GM18517 (cell line): ENCODE data around the gene TESK1.
A peak's percentile ranks its signal among the peaks of the same experiment; 100 is the strongest.

Experiments used
- ATAC-seq: cut with Tn5 transposase; IDR thresholded peaks from one replicate; pipeline ENCODE4 v1.9.1; 2021; ENCODE audit warnings: mild to moderate bottlenecking, moderate library complexity; ENCODE audit not compliant: unreplicated experiment

The TESK1 gene

DNA sequence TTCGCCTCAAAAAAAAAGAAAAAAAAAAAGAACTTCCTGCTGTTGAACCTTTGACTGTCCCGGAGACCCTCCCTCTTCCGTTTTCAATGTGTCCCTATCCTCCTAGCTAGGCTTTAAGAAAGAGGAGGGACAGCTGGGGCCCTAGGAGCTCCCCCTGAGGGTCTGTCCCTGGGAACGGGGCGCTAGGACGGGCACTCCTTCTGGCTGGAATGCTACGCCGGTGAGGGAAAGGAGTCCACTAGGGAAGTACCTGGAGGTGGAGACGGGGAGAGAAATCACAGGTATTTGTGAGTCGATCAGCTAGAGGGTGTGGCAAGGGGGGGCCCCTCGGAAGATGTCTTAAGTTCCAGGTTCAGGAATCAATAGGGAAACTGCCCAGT is 41.1 kb downstream of the TESK1 start:
- no peak for ATAC-seq

DNA sequence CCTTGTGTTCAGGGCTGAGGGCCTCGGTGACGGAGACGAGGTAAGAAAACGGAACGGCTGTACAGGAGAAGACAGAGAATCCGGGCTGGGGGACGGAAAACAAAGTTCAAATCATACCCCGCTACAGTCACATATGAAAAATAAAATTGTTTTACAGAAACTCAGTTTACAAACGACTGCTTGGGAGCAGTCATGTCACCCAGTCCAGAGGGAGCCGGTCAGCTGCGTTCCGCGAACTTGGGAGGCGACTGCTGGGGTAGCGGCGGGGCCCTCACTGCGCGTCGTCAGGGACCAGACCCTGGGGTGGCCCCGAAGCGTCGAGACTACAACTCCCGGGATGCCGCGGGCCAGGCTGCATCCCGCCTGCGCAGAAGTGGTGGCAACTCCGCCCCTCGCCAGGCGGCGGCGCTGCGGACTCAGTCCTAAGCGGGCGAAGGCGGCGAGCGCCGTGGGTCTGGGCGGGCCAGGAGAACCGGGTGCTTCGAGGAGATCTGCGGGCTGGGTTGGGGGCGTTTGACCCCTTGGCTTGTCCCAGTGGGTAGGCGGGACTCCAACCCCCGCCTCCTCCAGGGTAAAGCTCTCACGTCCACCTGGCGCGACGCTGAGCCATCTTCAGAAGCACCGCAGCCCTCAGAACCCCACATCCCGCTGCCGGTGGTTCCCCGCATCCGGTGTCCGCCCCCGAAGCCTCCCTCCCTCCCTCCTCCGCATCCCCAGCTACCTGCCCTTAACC is 41.6 kb downstream of the TESK1 start:
- ATAC-seq: peak; percentile 85

DNA sequence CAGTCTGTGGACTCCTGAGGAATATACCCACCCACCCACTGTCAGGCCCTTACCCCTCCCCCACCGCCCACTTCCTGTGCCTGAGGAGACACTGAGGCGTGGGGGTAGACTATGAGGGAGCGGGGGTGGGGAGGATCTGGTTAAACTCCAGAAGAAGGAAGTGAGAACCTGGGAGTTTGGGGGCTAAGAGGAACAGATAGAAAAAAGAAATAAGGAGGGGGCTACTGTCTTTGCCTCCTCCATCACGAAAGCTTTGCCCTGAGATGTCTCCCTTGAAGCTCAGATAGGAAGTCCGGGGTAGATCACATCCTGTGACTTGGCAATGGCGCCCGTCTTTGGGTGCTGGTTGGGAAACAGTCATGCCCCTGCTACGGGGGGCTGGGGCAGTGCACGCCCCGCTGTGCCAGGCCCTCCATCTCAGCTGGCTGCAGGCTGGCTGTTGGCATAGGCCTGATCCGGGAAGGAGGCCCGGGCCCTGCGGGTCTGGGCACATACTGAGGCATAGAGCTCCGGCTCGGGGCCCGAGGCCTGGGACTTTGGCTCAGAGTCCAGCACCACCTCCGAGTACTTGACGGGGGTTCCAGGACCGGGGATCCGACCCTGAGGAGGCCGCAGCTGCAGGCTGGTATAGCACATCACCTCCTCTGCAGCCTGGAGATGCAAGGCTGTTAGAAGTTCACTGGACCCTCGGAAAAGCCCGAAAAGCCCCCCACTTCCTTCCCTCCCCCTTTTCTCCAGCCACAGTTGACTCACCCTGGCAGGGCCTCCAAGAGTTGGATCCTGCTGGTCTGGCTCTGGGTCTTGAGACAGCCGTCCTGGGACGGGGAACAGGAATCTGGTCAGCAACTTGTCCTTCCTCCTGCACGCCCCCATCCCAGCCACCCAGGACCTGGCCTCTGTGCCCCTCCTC is 44.6 kb downstream of the TESK1 start:
- no peak for ATAC-seq

DNA sequence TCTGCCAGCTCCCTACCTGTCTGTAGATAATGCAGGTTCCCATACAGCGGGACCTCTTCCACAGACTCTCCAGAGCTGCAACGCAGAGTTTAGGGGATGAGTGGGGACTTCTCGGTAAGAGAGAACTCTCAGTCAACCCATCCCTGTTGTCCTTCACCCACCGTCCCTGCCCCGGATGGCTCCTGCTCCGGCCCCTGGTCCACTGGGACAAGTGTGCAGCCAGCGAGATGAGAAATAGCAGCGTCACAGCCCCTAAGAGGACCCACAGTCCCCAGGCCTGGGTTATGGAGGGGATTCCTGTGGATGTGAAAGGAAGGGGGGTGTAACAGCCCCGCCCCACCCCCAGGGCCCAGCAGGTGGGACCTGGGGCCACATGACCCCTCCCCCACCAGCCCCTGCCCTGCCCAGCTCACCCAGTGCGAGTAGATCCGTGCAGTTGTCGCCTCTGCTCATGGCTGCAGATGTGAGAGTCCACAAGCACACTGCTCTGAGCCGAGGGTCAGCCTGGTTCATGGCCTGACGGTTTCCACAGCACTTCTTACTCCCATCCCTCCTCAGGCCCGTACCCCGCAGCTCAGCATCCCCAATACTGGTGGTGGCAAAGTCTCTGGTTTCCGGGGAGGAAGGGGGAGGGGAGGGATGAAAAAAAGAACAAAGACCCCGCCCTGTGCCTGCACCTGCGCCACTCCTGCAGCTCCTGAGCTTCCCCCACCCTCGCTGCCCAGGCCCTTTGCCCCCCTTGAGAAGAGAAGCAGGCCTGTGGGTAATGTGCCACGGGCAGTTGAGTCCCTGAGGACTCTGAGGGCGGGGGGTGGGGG is 45.5 kb downstream of the TESK1 start, which contains the start of gene SIT1:
Gene SIT1 (minus strand): TSS at position 591 of the 818 bp plus-strand sequence. CDS start 78 bp downstream, at position 513.
- no peak for ATAC-seq

DNA sequence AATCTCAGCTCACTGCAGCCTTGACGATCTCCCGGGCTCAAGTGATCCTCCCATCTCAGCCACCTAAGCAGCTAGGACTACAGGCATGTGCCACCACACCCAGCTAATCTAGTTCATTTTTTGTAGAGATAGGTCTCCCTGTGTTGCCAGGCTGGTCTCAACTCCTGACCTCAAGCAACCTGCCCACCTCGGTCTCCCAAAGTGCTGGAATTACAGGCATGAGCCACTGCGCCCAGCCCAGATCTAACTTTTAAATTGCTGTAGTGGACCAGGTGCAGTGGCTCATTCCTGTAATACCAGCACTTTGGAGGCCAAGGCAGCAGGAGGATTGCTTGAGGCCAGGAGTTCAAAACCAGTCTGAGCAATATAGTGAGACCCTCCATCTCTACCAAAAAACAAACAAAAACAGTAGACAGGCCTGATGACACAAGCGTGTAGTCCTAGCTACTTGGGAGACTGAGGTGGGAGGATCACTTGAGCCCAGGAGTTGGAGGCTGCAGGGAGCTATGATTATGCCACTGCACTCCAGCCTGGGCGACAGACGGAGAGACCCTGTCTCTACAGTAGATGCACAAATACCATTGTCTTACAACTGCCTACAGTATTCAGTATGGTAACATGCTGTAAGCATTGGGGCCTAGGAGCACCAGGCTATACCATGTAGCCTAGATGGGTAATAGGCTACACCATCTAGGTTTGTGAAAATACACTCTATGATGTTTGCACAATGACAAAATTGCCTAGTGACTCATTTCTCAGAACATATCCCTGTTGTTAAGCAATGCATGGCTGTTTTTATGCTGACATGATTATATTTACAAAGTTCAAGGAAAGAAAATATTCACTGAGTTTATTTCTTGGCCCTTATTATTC is 47.1 kb downstream of the TESK1 start:
- no peak for ATAC-seq

DNA sequence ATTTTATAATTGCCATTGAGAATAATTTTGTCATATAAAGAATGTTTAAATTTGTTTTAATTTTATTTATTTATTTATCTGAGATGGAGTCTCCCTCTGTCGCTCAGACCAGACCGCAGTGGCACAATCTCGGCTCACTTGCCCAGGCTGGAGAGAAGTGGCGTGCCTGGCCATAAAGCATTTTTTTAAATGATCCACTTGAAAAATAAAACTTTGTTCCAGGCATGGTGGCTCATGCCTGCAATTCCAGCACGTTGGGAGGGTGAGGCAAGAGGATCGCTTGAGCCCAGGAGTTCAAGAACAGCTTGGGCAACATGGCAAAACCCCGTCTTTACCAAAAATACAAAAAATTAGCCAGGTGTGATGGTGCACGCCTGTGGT is 47.8 kb downstream of the TESK1 start:
- ATAC-seq: no peak

DNA sequence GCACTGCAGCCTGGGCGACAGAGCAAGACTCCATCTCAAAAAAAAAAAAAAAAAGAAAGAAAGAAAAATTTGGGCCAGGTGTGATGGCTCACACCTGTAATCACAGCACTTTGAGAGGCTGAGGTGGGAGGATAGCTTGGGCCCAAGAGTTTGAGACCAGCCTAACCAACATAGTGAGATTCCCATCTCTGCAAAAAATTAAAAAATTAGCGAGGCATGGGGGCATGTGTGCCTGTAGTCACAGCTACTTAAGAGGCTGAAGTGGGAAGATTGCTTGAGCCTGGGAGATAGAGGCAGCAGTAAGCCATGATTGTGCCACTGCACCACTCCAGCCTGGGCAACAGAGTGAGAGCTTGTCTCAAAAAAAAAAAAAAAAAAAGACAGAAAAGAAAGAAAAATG is 48.5 kb downstream of the TESK1 start:
- ATAC-seq: no peak

DNA sequence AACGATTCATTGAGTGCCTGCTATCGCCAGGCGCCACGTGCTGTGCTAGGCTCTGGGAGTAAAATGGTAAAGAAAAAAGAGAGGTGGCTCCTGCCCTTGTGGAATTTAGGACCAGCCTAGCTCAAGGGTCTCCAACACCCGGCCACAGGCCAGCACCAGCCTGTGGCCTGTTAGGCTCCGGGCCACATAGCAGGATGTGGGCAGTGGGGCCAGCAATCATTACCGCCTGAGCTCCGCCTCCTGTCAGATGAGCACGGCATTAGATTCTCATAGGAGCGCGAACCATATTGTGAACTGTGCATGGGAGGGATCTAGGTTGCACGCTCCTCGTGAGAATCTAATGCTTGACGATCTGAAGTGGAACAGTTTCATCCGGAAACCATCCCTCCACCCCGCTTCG is 51.3 kb downstream of the TESK1 start:
- no peak for ATAC-seq

DNA sequence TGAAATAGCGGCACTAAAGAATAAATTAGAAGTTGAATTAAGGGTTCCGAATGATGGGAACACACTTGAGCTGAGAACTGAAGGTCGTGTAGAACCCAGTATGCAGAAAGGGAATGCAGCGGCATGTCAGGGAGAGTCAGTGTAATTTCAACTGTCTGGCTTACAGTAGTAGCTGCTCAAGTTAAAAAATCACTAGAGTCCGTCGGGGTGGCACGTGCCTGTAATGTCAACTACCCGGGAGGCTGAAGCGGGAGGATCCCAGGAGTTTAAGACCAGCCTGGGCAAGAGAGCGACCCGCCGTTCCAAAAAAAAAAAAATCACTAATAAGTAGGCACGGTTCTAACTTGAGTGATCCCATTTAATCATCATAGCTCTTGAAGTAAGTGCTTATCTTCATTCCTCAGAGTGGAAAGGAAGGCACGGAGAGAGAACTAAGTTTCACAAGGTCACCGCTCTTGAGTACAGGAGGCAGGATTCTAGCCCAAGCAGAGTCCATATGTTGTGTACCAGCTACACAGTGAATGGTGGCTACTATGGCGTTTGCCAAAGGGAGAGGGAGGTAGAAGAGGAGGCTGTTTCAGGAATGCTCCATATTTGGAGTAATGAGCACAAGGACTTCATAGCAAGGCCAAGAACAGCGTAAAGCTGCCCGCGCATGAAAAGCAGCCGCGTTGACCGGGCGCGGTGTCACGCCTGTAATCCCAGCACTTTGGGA is 51.9 kb downstream of the TESK1 start:
- ATAC-seq: no peak

DNA sequence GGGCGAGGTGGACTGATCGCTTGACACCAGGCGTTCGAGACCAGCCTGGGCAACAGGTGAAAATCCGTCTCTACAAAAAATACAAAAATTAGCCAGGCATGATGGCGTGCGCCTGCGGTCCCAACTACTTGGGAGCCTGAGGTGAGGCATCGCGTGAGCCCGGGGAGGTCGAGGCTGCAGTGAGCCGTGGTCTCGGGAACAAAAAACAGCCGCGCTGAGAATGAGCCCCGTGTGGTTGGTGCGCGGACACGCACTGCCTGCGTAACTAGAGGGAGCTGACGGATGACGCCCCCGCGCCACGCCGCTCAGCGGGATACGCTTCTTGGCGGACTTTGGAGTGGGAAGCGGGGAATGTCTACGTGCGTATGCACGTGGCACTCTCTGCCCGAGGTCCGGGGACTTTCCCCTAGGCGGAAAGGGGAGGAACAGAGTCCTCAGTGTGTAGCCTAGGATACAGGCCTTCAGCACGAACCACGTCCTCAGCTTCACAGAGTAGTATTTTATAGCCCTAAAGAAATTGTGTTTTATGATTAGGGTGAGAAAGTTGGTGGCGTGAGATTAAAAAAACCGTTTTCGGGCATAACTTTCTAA is 52.6 kb downstream of the TESK1 start, which contains the start of gene RMRP:
Gene RMRP (minus strand): TSS at position 474 of the 591 bp plus-strand sequence.
- peak; percentile 90 for ATAC-seq

DNA sequence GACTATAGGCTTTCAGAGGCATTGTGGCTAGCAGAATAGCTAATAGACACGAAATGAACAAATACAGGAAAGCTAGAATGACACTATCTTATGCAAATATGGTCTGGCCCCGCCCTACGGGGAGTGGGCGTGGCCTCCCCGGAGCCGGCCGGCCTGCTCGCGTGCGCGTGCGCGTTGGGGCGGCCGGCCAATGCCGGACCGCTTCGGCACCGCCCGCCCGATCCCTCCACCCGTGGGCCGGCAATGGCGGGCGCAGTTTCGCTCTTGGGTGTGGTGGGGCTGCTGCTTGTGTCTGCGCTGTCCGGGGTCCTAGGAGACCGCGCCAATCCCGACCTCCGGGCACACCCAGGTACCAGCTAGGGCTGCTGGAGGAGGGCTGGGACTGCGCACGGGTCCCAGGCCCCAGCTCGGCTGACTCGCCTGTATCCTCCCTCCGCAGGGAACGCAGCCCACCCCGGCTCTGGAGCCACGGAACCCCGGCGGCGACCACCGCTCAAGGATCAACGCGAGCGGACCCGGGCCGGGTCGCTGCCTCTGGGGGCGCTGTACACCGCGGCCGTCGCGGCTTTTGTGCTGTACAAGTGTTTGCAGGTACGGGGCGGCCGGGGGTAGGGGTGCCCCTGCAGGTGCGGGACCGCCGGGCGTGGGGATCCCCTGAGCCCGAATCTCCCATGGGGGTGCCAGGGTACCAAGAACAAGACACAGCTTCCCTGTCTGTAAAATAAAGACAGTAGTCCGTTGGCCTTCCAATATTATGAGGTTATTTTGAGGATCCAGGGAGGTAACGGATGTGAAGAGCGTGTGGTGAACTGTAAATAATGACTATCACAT is 53.3 kb downstream of the TESK1 start, which contains the start of gene CCDC107:
Gene CCDC107 (plus strand): TSS at position 156 of the 831 bp plus-strand sequence. CDS start 88 bp downstream, at position 244.
- peak; percentile 59 for ATAC-seq

DNA sequence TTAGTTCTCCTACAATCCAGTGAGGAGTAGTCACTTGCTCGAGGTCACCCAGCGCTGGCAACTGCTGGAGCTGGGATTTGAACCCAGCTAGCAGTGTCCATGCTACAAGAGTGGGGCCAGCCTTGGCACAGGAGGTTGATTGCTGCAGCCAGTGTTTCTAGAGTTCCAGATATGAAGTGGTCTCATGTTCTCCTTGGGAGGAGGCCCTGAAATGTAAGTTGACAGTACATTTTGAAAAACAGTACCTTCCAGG is 53.8 kb downstream of the TESK1 start:
- ATAC-seq: no peak

DNA sequence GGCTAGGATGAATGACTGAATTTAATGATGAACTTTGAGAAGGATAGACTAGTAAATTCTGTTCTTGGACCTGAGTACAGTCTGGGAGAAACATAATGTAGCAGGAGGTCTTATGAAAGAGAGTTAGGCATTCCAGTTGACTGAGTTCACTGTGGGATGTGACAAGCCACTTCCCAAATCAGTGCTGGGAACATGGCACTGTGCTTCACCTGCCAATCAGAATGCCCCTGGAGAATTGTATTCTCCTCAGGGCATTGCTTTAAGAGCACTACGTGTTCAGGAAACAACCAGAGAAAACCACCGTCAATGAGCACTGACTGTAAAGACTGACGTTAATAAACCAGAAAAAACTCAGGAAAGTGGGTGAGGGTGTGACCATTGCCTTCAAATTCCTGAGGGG is 54.3 kb downstream of the TESK1 start:
- ATAC-seq: no peak
